Peyer's patch (tissue), 4 donors: Measurements from ENCODE around the gene SIGLEC6. TPM values are rescaled to one million over a fixed set of nuclear protein-coding genes. Genes with fewer than 3 reads are reported as not detected.
A peak's percentile ranks its signal among the peaks of the same experiment; 100 is the strongest.

ENCODE experiments used
- DNase-seq, 3 donors: peaks; one replicate each; pipeline ENCODE4 v3.0.0-alpha.2; 2017 to 2019
- H3K27ac ChIP-seq, 4 donors: fragments of 200-600 bp; sonication (generic); one replicate each; pipeline ENCODE4 v1.5.1; 2016 to 2019
- H3K27me3 ChIP-seq, 2 donors: fragments of 200-600 bp; sonication (generic); one replicate each; pipeline ENCODE4 v1.5.1; 2019
- H3K36me3 ChIP-seq, 3 donors: fragments of 200-600 bp; sonication (generic); one replicate each; pipeline ENCODE4 v1.5.1; 2016 to 2019
- H3K4me1 ChIP-seq, 4 donors: fragments of 200-600 bp; sonication (generic); one replicate each; pipeline ENCODE4 v1.5.1; 2016 to 2019
- H3K4me3 ChIP-seq, 4 donors: fragments of 200-600 bp; sonication (generic); 1 replicate in 3 of 4; 2 replicates in 1 of 4; pipeline ENCODE4 v1.5.1; 2016 to 2019; ENCODE audit warnings: mild to moderate bottlenecking in 1 of 4
- H3K9me3 ChIP-seq, 4 donors: fragments of 200-600 bp; sonication (generic); one replicate each; pipeline ENCODE4 v1.5.1; 2016 to 2019; ENCODE audit warnings: mild to moderate bottlenecking in 1 of 4
- CTCF ChIP-seq, 6 experiments: fragments of 450-650 bp in 4 of 6; fragments of 200-600 bp in 2 of 6; sonication (generic) in 1 of 6; IDR thresholded peaks; one replicate each; pipeline ENCODE4 v1.5.1; 2017 to 2019; ENCODE audit warnings: antibody characterized with exemption in 6 of 6, mild to moderate bottlenecking in 3 of 6, moderate library complexity in 1 of 6
- POLR2A ChIP-seq, 2 donors: fragments of 450-650 bp; IDR thresholded peaks; one replicate each; pipeline ENCODE4 v1.5.1; 2017; ENCODE audit warnings: antibody characterized with exemption in 2 of 2, mild to moderate bottlenecking in 2 of 2, moderate library complexity in 2 of 2
- total RNA-seq, 4 donors: library from RNA; depleted of rRNA; stranded (reverse); fragments of >200 nt; gene quantifications; one replicate each; pipeline ENCODE4 v1.1.0, GENCODE V29; 2016

Gene SIGLEC6
- total RNA-seq, 4 donors from 2014 or later, result 2.7 to 19.8 (median 6.8) TPM; not detected in 1

GRCh38 chr19:51565583-51565982, 34.1 kb upstream of the SIGLEC6 start:
- no peaks in the 10 kb centered on the region for H3K9me3 ChIP-seq
- TF ChIP-seq POLR2A (IDR thresholded peaks at IDR 0.05), result no peak
- no peak for TF ChIP-seq CTCF (IDR thresholded peaks at IDR 0.05)
- no peaks in the 10 kb centered on the region for H3K27me3 ChIP-seq
- DNase-seq, result no peak
- H3K36me3 ChIP-seq, result no peaks in the 10 kb centered on the region
- H3K4me3 ChIP-seq, result no peak overlapping the region
- no peak overlapping the region for H3K27ac ChIP-seq
- peaks cover 0 to 8% (median 3%) of the 10 kb centered on the region in 4 donors for H3K4me1 ChIP-seq

GRCh38 chr19:51564791-51565190, 33.3 kb upstream of the SIGLEC6 start:
- Histone ChIP-seq H3K9me3 (no peaks in the 10 kb centered on the region), H3K4me1 (peaks cover 0 to 8% (median 3%) of the 10 kb centered on the region in 4 donors), H3K4me3 (no peak overlapping the region), H3K36me3 (no peaks in the 10 kb centered on the region), H3K27ac (no peak overlapping the region), H3K27me3 (no peaks in the 10 kb centered on the region)
- DNase-seq, result peak in 2 of 3 donors; percentile 49 to 58
- TF ChIP-seq CTCF (IDR thresholded peaks at IDR 0.05) (peak in 2 of 6 experiments; percentile 13 to 29), POLR2A (IDR thresholded peaks at IDR 0.05) (no peak)

GRCh38 chr19:51560339-51560738, 28.9 kb upstream of the SIGLEC6 start:
- TF ChIP-seq POLR2A (IDR thresholded peaks at IDR 0.05), result no peak
- H3K4me1 ChIP-seq, result peaks cover 0 to 8% (median 2%) of the 10 kb centered on the region in 4 donors
- H3K36me3 ChIP-seq, result no peaks in the 10 kb centered on the region
- no peak for DNase-seq
- no peaks in the 10 kb centered on the region for H3K9me3 ChIP-seq
- no peaks in the 10 kb centered on the region for H3K27me3 ChIP-seq
- H3K4me3 ChIP-seq, result no peak overlapping the region
- no peak overlapping the region for H3K27ac ChIP-seq

- DNase-seq, result no peak
- H3K9me3 ChIP-seq, result no peaks in the 10 kb centered on the region
- TF ChIP-seq POLR2A (IDR thresholded peaks at IDR 0.05) (no peak), CTCF (IDR thresholded peaks at IDR 0.05) (no peak)
- H3K27me3 ChIP-seq, result no peaks in the 10 kb centered on the region
- no peak overlapping the region for H3K4me3 ChIP-seq
- no peaks in the 10 kb centered on the region for H3K4me1 ChIP-seq
- no peaks in the 10 kb centered on the region for H3K36me3 ChIP-seq
- H3K27ac ChIP-seq, result no peak overlapping the region
Measured at GRCh38 chr19:51559240-51559639, 27.8 kb upstream of the SIGLEC6 start.

- DNase-seq, result peak in 2 of 3 donors; percentile 61 to 70
- Histone ChIP-seq H3K36me3 (no peaks in the 10 kb centered on the region), H3K27ac (no peak overlapping the region), H3K4me3 (no peak overlapping the region), H3K9me3 (no peaks in the 10 kb centered on the region), H3K4me1 (peaks cover 0 to under 1% (median 0%) of the 10 kb centered on the region in 4 donors), H3K27me3 (no peaks in the 10 kb centered on the region)
- TF ChIP-seq CTCF (IDR thresholded peaks at IDR 0.05), result no peak
- TF ChIP-seq POLR2A (IDR thresholded peaks at IDR 0.05), result no peak
Measured at GRCh38 chr19:51552996-51553725, 21.7 kb upstream of the SIGLEC6 start.

GRCh38 chr19:51552608-51552995, 21.1 kb upstream of the SIGLEC6 start:
- Histone ChIP-seq H3K4me1 (peaks cover 0 to 6% (median 0%) of the 10 kb centered on the region in 4 donors), H3K9me3 (no peaks in the 10 kb centered on the region), H3K27me3 (no peaks in the 10 kb centered on the region), H3K4me3 (no peak overlapping the region), H3K27ac (peak overlapping the region in 1 of 4 donors; percentile 81), H3K36me3 (no peaks in the 10 kb centered on the region)
- no peak for DNase-seq
- TF ChIP-seq CTCF (IDR thresholded peaks at IDR 0.05) (no peak), POLR2A (IDR thresholded peaks at IDR 0.05) (no peak)
